Fibroblast of villous mesenchyme (primary cell): ENCODE data around the gene PDLIM5. TPM values are rescaled to one million over a fixed set of nuclear protein-coding genes. Genes with fewer than 3 reads are reported as not detected.

Experiments used
- DNase-seq: peaks from one replicate; pipeline ENCODE4 v3.0.0-alpha.2; 2010; ENCODE audit warnings: low read depth
- H3K4me3 ChIP-seq: 2 replicates; pipeline ENCODE4 v1.5.1; 2011; ENCODE audit warnings: low read depth, mild to moderate bottlenecking, low read length
- total RNA-seq: library from RNA; depleted of rRNA; stranded (reverse); fragments of >200 nt; gene quantifications from 2 replicates; pipeline ENCODE4 v1.2.3, GENCODE V29; 2012
- TF ChIP-seq, protein P1 (sequence below): IDR thresholded peaks from 2 replicates; pipeline ENCODE4 v1.5.1; 2012; ENCODE audit warnings: low read depth, mild to moderate bottlenecking, low read length; ENCODE audit not compliant: insufficient read depth

The PDLIM5 gene
- total RNA-seq, 1 donor, result 370 TPM

DNA sequence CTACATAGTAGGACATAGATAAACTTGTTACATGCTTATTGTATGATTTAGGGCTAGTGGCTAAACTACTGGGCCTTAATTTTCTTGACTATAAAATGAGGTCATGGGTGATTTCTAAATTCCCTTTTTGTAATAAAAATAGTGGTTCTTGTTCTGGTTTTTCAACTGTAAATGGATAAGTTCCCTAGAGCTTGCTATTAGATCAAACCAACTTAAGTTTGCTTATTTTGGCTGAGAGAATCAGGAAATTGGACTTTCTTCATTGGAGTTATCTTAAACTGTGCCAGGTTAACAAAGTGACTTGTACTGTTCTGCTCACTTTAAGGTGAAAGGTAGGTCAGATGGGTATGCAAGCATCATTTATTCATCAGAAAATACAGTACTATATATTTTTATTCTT lies 78.3 kb downstream of the PDLIM5 start:
- no peak overlapping the region for H3K4me3 ChIP-seq
- no peak for DNase-seq
- TF ChIP-seq, protein P1, sequence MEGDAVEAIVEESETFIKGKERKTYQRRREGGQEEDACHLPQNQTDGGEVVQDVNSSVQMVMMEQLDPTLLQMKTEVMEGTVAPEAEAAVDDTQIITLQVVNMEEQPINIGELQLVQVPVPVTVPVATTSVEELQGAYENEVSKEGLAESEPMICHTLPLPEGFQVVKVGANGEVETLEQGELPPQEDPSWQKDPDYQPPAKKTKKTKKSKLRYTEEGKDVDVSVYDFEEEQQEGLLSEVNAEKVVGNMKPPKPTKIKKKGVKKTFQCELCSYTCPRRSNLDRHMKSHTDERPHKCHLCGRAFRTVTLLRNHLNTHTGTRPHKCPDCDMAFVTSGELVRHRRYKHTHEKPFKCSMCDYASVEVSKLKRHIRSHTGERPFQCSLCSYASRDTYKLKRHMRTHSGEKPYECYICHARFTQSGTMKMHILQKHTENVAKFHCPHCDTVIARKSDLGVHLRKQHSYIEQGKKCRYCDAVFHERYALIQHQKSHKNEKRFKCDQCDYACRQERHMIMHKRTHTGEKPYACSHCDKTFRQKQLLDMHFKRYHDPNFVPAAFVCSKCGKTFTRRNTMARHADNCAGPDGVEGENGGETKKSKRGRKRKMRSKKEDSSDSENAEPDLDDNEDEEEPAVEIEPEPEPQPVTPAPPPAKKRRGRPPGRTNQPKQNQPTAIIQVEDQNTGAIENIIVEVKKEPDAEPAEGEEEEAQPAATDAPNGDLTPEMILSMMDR, result no peak

DNA sequence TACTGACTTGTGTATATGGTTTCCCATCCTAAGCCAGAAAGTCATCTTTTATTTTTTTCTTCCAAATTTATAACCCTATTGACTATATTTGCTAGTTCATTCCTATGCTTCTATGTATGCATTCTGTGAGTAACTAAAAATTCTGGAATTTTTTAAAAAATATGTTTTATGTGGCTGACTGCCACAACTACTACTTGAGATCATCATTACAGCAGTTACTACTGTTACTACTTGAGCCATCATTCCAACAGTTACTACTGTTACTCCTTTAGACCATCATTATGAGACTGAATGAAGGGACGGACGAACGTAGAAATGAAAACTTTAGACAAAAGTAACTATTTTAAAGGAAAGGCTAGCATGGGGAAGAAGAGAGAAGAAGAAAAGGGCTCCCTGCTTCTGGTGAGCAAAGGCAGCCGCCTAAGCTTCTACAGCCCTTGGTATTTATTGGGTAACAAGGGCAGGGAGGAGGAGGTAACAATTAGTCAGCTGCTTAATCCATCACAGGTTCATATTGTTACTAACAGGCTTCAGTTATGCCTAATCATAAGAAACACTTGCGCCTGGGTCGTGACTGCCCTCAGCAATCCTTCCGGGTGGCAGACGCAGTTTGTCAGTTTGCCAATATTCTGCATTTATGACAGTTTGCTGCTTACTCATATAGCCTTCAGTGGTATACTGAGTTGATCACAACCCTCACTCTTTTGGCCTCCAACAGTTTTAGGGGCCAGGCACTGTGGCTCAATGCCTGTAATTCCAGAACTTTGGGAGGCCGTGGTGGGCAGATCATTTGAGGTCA lies 80.4 kb downstream of the PDLIM5 start:
- H3K4me3 ChIP-seq, result no peak overlapping the region
- TF ChIP-seq, protein P1, result no peak
- peak; percentile 53 for DNase-seq

GRCh38 chr4:94533405-94534223 lies 81.9 kb downstream of the PDLIM5 start:
- DNase-seq, result no peak

DNA sequence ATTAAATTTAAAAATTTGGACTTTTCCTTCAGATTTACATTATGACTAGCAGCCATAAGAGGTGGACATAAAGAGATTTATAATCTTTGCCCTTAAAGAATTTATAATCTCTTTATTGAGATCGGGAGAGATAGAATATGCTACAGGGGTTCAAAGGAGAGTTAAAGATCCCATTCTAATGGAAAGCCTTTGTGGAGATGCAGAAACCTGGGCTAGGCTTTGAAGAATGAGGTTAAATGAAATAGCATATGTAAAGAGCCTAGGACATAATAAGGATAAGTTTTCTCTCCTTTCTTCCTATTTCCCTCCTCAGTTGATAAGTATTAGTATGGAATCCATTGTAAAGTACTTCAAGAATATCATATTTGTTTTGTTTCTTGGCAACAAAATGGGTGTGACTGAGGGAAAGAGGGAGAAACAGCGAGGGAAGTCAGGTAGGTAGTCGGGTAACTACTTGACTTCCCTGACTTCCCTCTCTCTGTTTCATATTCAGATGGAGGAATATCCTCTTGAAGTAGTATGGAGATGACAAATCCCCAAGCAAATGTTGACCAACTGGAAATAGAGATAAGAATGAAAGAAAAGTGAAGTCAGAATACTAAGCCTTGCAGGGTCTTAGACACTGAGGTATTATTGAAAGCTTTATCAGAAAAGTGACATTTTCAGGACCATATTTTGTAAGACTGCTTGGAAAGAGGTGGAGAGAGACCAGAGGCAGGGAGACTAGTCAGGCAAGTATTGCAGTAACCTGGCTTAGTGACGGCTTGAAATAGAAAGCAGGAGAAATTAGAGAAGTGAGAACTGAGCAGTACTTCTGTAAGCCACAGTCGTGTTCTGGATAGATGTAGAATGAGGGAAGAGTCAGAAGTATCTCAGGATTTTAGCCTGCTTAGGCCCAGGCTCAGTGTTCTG lies 82.9 kb downstream of the PDLIM5 start:
- no peak for DNase-seq
- TF ChIP-seq, protein P1, result no peak
- no peak overlapping the region for H3K4me3 ChIP-seq

More at GRCh38 chr4:94533405-94534223, 81.9 kb downstream of the PDLIM5 start:
- H3K4me3 ChIP-seq, result no peak overlapping the region
- TF ChIP-seq, protein P1, result no peak

- DNase-seq, result no peak
- H3K4me3 ChIP-seq, result no peak overlapping the region
- TF ChIP-seq, protein P1, result no peak
Observed at GRCh38 chr4:94536049-94536448, 84.3 kb downstream of the PDLIM5 start.
